GM15510 (cell line): ENCODE results near the gene FEM1C.

ENCODE experiments used
- POLR2A ChIP-seq: IDR thresholded peaks from 3 replicates; pipeline ENCODE4 v1.6.1; 2011; ENCODE audit warnings: borderline replicate concordance; ENCODE audit not compliant: insufficient read length; ENCODE audit errors: extremely low read depth

The FEM1C gene

DNA sequence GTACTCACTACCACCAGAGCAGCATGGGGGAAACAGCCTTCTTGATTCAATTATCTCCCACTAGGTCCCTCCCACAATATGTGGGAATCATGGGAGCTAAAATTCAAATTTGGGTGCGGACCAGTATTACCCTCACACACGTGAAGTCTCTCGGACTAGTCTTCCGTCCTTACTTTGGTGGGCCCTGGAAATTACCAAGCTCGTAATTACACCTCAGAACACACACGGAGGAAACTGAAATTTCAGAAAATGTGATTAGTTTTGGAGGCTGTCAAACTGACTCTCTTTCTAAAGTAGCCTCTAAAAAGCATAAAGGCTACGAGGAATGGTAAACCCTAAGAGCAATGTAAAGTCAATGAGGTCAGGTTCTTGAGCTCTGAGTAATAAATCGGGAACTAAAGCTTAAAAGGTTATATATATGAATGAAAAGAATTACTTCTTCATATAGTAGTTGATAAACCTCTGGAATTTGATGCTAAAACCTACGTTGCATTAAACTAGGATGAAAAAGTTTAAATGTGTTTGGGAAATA is 842 bp upstream of the FEM1C start:
- TF ChIP-seq POLR2A: no peak

GRCh38 chr5:115544043-115544435 is 536 bp downstream of the FEM1C start:
- no peak for TF ChIP-seq POLR2A

DNA sequence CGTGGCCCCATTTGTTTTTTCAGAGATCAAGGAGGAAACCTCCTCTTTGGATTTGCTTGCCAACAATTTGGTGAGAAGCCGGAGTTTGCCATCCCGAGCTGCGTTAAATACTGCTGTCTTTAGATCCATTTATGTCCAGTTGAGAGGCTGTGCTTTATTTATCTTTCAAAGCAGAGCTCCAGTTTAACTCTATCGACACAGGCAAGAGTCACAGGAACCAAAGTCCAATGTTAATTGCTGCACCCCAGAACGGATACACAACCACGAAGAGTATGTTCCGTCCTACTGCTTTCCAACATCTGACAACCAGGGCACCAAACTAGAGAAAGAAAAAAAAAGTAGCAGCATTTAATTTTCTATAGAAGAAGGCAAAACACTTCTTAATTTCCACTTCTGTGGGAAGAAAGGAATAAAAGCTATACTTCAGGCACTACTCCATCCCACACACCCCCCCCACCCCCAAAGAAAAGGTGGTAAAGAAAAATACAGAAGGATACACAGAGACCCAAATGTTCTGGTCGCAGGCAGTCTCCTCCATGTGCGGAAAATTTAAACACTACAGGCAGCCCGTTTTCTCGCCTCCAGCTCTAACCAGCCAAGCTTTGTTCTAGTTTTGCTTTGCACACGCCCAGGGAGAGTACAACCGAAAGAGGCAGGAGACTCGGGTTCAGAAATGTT is 1.1 kb downstream of the FEM1C start:
- no peak for TF ChIP-seq POLR2A

DNA sequence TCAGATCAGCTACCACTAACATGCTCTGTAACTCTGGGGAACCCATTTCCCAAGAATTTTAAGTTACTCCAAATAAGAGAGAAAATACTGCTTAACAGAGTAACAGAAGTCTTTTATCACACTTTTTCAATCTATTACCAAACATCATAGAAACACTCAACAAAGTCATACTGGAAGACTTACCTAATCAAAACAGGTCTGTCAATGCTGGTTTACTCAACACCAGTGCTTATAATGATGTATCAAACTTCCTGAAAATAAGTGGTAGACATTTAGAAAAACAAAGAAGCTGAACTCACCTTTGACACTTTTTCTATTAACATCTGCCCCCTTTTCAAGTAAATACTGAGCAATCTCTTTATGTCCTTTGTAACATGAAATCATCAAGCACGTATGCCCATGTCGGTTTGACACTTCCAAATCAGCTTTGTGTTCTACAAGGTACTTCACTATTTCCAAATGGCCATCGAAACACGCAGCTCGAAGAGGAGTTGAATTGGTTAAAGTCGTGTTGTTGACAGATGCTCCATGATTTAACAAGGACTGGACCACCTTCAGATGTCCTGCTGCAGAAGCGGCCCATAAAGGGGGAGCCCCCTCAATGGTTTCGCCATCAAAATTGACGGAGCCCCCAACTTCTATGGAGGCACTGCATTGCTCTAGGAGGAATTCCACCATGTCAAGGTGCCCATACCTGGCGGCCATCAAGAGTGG is 1.8 kb downstream of the FEM1C start:
- no peak for TF ChIP-seq POLR2A

GRCh38 chr5:115542086-115542485 is 2.5 kb downstream of the FEM1C start:
- no peak for TF ChIP-seq POLR2A

DNA sequence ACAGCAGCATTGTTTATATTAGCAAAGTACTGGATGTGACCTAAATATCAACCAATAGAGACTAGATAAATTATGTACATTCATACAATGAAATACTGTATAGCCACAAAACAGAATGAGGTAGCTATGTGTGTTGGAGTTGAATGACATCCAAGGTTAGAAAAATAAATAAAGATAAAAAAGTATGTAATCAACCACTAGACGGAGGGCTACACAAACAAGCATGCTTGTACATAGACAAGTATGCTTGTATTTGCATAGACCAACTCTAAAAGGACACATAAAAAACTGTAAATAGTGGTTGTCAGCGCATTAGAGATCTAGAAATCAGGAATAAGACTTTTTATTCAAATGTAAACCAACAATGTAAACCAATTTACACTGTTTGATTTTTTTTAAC is 3.0 kb downstream of the FEM1C start:
- no peak for TF ChIP-seq POLR2A

DNA sequence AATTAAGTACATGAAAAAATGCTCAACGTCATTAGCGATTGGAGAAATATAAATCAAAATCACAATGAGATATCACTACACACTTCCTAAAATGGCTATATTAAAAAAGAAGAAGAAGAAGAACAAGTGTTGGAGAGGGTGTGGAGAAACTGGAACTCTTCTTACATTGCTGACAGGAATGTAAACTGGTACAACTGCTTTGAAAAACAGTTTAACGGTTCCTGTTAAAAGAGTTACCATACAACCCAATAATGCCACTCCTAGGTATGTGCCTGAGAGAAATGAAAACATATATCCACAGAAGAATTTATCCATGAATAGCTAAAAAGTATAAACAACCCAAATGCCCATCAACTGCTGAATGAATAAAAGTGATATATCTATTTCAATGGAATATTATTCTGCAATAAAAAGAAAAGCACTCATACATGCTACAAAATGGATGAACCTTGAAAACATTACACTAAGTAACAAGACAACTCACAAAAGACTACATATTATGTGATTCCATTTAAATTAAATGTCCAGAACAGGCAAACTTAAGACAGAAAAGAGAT is 9.0 kb downstream of the FEM1C start:
- no peak for TF ChIP-seq POLR2A

- TF ChIP-seq POLR2A: no peak
These were observed 12.1 kb downstream of the FEM1C start for GRCh38 chr5:115532517-115532916.

- no peak for TF ChIP-seq POLR2A
These were observed 12.7 kb downstream of the FEM1C start for GRCh38 chr5:115531787-115532367.

- no peak for TF ChIP-seq POLR2A
These were observed 13.2 kb downstream of the FEM1C start for GRCh38 chr5:115531380-115531779.

DNA sequence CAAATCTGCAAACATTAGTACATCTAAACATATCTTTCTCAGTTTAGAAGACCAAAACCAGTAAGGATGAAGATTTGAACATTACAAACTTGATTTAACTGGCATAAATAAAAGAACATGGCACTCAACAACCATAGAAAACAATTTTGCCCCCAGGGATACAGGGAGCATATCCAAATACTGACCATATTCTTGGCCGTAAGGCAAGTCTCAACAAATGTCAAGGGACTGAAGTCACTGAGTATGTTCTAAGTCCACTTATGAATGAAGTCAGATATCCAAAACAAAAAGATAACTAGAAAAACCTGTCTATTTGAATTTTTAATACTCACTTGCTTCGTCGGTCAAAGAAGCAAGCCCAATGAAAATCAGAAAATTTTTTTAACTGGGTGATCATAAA is 14.1 kb downstream of the FEM1C start:
- TF ChIP-seq POLR2A: no peak

- TF ChIP-seq POLR2A: no peak
These were observed 18.0 kb downstream of the FEM1C start for GRCh38 chr5:115526604-115527003.

GRCh38 chr5:115524199-115524847 is 20.3 kb downstream of the FEM1C start:
- no peak for TF ChIP-seq POLR2A

DNA sequence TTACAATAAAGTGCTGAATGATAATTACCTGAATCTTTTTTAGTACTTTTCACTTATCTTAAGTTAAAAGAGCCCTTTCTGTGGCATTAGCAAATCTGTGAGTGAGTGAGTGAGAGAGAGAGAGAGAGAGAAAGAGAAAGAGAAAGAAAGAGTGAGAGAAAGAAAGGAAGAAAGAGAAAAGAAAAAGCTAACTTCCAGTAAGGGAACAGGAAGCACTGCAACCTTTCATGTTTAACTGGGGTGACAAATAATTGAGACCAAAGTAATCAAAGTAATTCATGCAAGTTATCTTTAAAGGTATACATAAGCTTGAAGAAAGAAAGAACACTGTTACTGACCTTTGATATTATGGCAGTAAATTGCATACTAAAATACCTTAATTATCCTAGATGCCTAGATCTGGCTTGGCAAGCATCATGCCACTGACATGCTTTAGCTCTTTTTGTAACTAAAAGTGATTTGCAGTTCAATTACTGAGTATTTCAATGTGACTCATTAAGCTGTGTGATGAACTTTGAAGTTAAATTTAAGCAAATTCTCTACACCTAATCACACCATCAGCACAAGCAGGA is 21.7 kb downstream of the FEM1C start:
- TF ChIP-seq POLR2A: no peak
